ENCODE data around the gene TCF7L2. TPM values are rescaled to one million over a fixed set of nuclear protein-coding genes. Genes with fewer than 3 reads are reported as not detected.

TCF7L2 gene
- total and polyA plus RNA-seq, 9 of the 15 experiments (the other 6 are each of a cell fraction or from before 2014, with no cell fraction given) = 0.32 to 2.8 (median 0.92) TPM

GRCh38 chr10:112951359-112952281, 1.6 kb downstream of the TCF7L2 start:
- no TSS peak for BruUV-seq (replicated peaks)
- peaks cover 4 to 10% of the 10 kb centered on the region in 2 experiments; a peak in 4 of 5 replicates for H3K4me1 ChIP-seq (replicated peaks in 1 of 2; ENCODE audit: control insufficient read depth in 2 of 2, insufficient read depth in 2 of 2, low read length in 2 of 2)
- intact Hi-C loops (cut with micrococcal nuclease) = loop anchor here (5.0 kb wide), 1 partner anchor 111 kb away; no protein-coding TSS in a partner anchor
- no peaks in the 10 kb centered on the region for H3K36me3 ChIP-seq (ENCODE audit: control insufficient read depth, insufficient read depth, low read length)
- peak overlapping the region; percentile 46 for H3K4me3 ChIP-seq
- no peaks in the 10 kb centered on the region for H4K20me1 ChIP-seq (replicated peaks; ENCODE audit: control insufficient read depth, insufficient read depth, low read length)
- ATAC-seq = peak; percentile 13; the same call in 2 of the 3 replicates
- ChIA-PET POLR2A (no interaction called here), CTCF (ENCODE audit: low intra/inter-chr PET ratio) (no interaction called here)
- no peaks in the 10 kb centered on the region for H3K9me3 ChIP-seq (replicated peaks; ENCODE audit: control insufficient read depth, insufficient read depth, low read depth, low read length)
- 1% methylated on average over 15 of the region's 65 CpGs for WGBS (ENCODE audit: insufficient coverage, low coverage, missing lambda C conversion rate)
- H2AFZ ChIP-seq (ENCODE audit: low read depth, low read length) = peak overlapping the region; percentile 83
- FAIRE-seq = no peak
- H3K27ac ChIP-seq (ENCODE audit: extremely low read depth, low read depth, low read length) = peak overlapping the region; percentile 74
- peak overlapping the region; percentile 76 to 90 for H3K9ac ChIP-seq (ENCODE audit: insufficient read depth in 1 of 2, low read depth in 2 of 2, low read length in 2 of 2)
- H3K27me3 ChIP-seq (ENCODE audit: control insufficient read depth in 2 of 2, insufficient read depth in 2 of 2, low read length in 2 of 2) = no peaks in the 10 kb centered on the region; a peak in 1 of 5 replicates
- H3K9me1 ChIP-seq (ENCODE audit: control insufficient read depth, insufficient read depth, low read length) = no peaks in the 10 kb centered on the region
- DNase-seq (ENCODE audit: extremely low read depth in 1 of 4, low spot score in 3 of 4) = peak; percentile 30 to 59 (median 46)
- peaks cover 4% of the 10 kb centered on the region; the same call in 2 of the 3 replicates for H3K79me2 ChIP-seq (ENCODE audit: control insufficient read depth, insufficient read depth, low read length)
- H3K4me2 ChIP-seq (ENCODE audit: insufficient read depth, low read length) = peak overlapping the region; percentile 76
- in situ Hi-C loops (cut with MboI) = no loop called here
- TF ChIP-seq MAZ (CRISPR knock-in tag; conservative IDR thresholded peaks at IDR 0.05 in 1 of 2, IDR thresholded peaks at IDR 0.05 in 1 of 2) = 0 out of 4 replicates have a peak, but pooled peaks of 1 of the 2 experiments have one; percentile 42
- no peak for TF ChIP-seq NR0B1 (IDR thresholded peaks at IDR 0.05; ENCODE audit: partially characterized antibody)
- TF ChIP-seq, protein P1, sequence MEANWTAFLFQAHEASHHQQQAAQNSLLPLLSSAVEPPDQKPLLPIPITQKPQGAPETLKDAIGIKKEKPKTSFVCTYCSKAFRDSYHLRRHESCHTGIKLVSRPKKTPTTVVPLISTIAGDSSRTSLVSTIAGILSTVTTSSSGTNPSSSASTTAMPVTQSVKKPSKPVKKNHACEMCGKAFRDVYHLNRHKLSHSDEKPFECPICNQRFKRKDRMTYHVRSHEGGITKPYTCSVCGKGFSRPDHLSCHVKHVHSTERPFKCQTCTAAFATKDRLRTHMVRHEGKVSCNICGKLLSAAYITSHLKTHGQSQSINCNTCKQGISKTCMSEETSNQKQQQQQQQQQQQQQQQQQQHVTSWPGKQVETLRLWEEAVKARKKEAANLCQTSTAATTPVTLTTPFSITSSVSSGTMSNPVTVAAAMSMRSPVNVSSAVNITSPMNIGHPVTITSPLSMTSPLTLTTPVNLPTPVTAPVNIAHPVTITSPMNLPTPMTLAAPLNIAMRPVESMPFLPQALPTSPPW (CRISPR knock-in tag; IDR thresholded peaks at IDR 0.05) = peak; percentile 82
- TF ChIP-seq, protein P2, sequence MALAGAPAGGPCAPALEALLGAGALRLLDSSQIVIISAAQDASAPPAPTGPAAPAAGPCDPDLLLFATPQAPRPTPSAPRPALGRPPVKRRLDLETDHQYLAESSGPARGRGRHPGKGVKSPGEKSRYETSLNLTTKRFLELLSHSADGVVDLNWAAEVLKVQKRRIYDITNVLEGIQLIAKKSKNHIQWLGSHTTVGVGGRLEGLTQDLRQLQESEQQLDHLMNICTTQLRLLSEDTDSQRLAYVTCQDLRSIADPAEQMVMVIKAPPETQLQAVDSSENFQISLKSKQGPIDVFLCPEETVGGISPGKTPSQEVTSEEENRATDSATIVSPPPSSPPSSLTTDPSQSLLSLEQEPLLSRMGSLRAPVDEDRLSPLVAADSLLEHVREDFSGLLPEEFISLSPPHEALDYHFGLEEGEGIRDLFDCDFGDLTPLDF (CRISPR knock-in tag; IDR thresholded peaks at IDR 0.05) = no peak
- TF ChIP-seq BACH1 (tag; IDR thresholded peaks at IDR 0.05) = no peak
- TF ChIP-seq ZNF444 (CRISPR knock-in tag; IDR thresholded peaks at IDR 0.05) = peak; percentile 54; the same call in 1 of the 2 replicates
- TF ChIP-seq ATF2 (CRISPR knock-in tag; IDR thresholded peaks at IDR 0.05) = no peak
- no peak for TF ChIP-seq JUNB (CRISPR knock-in tag; conservative IDR thresholded peaks at IDR 0.05)
- TF ChIP-seq CHD2 (IDR thresholded peaks at IDR 0.05; ENCODE audit: low read depth, low read length) = 0 out of 2 replicates have a peak, but pooled peaks have one; percentile 36
- TF ChIP-seq, protein P3, sequence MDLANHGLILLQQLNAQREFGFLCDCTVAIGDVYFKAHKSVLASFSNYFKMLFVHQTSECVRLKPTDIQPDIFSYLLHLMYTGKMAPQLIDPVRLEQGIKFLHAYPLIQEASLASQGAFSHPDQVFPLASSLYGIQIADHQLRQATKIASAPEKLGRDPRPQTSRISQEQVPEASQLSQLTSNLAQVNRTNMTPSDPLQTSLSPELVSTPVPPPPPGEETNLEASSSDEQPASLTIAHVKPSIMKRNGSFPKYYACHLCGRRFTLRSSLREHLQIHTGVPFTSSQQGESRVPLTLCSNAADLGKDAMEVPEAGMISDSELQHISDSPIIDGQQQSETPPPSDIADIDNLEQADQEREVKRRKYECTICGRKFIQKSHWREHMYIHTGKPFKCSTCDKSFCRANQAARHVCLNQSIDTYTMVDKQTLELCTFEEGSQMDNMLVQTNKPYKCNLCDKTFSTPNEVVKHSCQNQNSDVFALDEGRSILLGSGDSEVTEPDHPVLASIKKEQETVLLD (IDR thresholded peaks at IDR 0.05) = peak; percentile 59; the same call in 1 of the 2 replicates
